OCI-LY7 (cell line): Measurements from ENCODE around the gene RAPGEF2. TPM values are rescaled to one million over a fixed set of nuclear protein-coding genes. Genes with fewer than 3 reads are reported as not detected.
"Not testable (repeated sequence)": the region's sequence is repeated elsewhere in the genome, so short reads cannot be mapped to it uniquely, and the experiment has no call there.

Experiments
- BruUV-seq: library from RNA; stranded (reverse); fragments of 400-500 nt; replicated peaks from 2 replicates; lab custom pipeline; 2021; lab: Mats Ljungman, UMichigan
- CTCF ChIA-PET: fragments of 300-600 bp; sonication (Branson Sonifier 250); formaldehyde crosslinking; loops from one replicate; lab custom pipeline; 2022; ENCODE audit warnings: antibody characterized with exemption; ENCODE audit not compliant: unreplicated experiment; lab: Charles Lee
- POLR2A ChIA-PET: fragments of 300-600 bp; sonication (Branson Sonifier 250); formaldehyde crosslinking; loops from one replicate; lab custom pipeline; 2022; ENCODE audit warnings: antibody characterized with exemption; lab: Charles Lee
- DNase-seq: peaks from one replicate; pipeline ENCODE4 v3.0.0-alpha.2; 2015; ENCODE audit warnings: low spot score
- H2AFZ ChIP-seq: fragments of 200-600 bp; sonication (generic), shearing (Covaris generic); 2 replicates; pipeline ENCODE4 v1.6.1; 2014; ENCODE audit warnings: mild to moderate bottlenecking, antibody characterized with exemption, low read length, moderate library complexity
- H3K27ac ChIP-seq: fragments of 200-600 bp; sonication (generic); 2 replicates; pipeline ENCODE4 v1.5.1; 2014; ENCODE audit warnings: mixed run types, low read depth, mild to moderate bottlenecking, moderate library complexity, low read length, inconsistent platforms; ENCODE audit not compliant: poor library complexity, severe bottlenecking
- H3K36me3 ChIP-seq: fragments of 200-600 bp; sonication (generic); 2 replicates; pipeline ENCODE4 v1.6.1; 2014; ENCODE audit warnings: mild to moderate bottlenecking, antibody characterized with exemption, low read length, moderate library complexity, mixed read lengths; ENCODE audit not compliant: insufficient read depth
- H3K4me1 ChIP-seq: fragments of 200-600 bp; sonication (generic); 2 replicates; pipeline ENCODE4 v1.5.1; 2014; ENCODE audit warnings: mild to moderate bottlenecking, low read length; ENCODE audit not compliant: insufficient read depth, poor library complexity, severe bottlenecking
- H3K4me2 ChIP-seq: fragments of 200-600 bp; sonication (generic); 2 replicates; pipeline ENCODE4 v1.6.1; 2014; ENCODE audit warnings: mild to moderate bottlenecking, low read length
- H3K4me3 ChIP-seq: fragments of 200-600 bp; sonication (generic); 2 replicates; pipeline ENCODE4 v1.5.1; 2014; ENCODE audit warnings: mild to moderate bottlenecking, low read depth, low read length; ENCODE audit not compliant: poor library complexity, severe bottlenecking
- H3K79me2 ChIP-seq: fragments of 200-600 bp; sonication (generic); 2 replicates; pipeline ENCODE4 v1.6.1; 2016; ENCODE audit warnings: low read depth, mild to moderate bottlenecking, low read length, moderate library complexity, mixed read lengths; ENCODE audit not compliant: insufficient read depth
- H3K9me2 ChIP-seq: fragments of 200-600 bp; sonication (generic); 2 replicates; pipeline ENCODE4 v1.6.1; 2016; ENCODE audit warnings: mild to moderate bottlenecking, low read length, mixed read lengths; ENCODE audit not compliant: insufficient read depth
- H3K9me3 ChIP-seq: fragments of 200-600 bp; sonication (generic); 2 replicates; pipeline ENCODE4 v1.6.1; 2014; ENCODE audit warnings: mild to moderate bottlenecking, mixed run types, low read length, mixed read lengths
- H4K20me1 ChIP-seq: fragments of 200-600 bp; sonication (generic); 2 replicates; pipeline ENCODE4 v1.6.1; 2014; ENCODE audit warnings: mild to moderate bottlenecking, antibody characterized with exemption, low read length, moderate library complexity, mixed read lengths; ENCODE audit not compliant: insufficient read depth
- EZH2phosphoT487 ChIP-seq: fragments of 200-600 bp; sonication (generic); IDR thresholded peaks from 2 replicates; pipeline ENCODE4 v1.6.1; 2018; ENCODE audit warnings: low read depth, borderline replicate concordance, mild to moderate bottlenecking, mixed run types, antibody characterized with exemption, low read length, moderate library complexity, mixed read lengths
- intact Hi-C: fragments of 100-400 bp; cut with micrococcal nuclease; formaldehyde crosslinking; loops from one replicate; pipeline ENCODE4 v1.10.0; 2022; ENCODE audit not compliant: unreplicated experiment
- total RNA-seq, 2 experiments: library from RNA; depleted of rRNA in 1 of 2; stranded (reverse); fragments of >200 nt in 1 of 2; shearing (Covaris generic) in 1 of 2; gene quantifications; 2 replicates each; pipeline ENCODE4 v1.2.3, GENCODE V29; 2014 to 2022
- TF ChIP-seq, protein P1 (sequence below): fragments of 200-600 bp; sonication (generic); conservative IDR thresholded peaks from 2 replicates; pipeline ENCODE4 v1.5.1; 2014; ENCODE audit warnings: mild to moderate bottlenecking, antibody characterized with exemption, low read length, moderate library complexity, mixed read lengths

The RAPGEF2 gene
- total RNA-seq, 2 experiments from 2014 or later = 4.6 to 6.5 TPM

- H3K27ac ChIP-seq = no peak overlapping the region
- no peaks in the 10 kb centered on the region for H3K79me2 ChIP-seq
- H3K4me2 ChIP-seq = no peak overlapping the region
- no peaks in the 10 kb centered on the region for H3K36me3 ChIP-seq
- H3K4me3 ChIP-seq = no peak overlapping the region
- no peak for DNase-seq
- TF ChIP-seq EZH2phosphoT487 = no peak
- TF ChIP-seq, protein P1, sequence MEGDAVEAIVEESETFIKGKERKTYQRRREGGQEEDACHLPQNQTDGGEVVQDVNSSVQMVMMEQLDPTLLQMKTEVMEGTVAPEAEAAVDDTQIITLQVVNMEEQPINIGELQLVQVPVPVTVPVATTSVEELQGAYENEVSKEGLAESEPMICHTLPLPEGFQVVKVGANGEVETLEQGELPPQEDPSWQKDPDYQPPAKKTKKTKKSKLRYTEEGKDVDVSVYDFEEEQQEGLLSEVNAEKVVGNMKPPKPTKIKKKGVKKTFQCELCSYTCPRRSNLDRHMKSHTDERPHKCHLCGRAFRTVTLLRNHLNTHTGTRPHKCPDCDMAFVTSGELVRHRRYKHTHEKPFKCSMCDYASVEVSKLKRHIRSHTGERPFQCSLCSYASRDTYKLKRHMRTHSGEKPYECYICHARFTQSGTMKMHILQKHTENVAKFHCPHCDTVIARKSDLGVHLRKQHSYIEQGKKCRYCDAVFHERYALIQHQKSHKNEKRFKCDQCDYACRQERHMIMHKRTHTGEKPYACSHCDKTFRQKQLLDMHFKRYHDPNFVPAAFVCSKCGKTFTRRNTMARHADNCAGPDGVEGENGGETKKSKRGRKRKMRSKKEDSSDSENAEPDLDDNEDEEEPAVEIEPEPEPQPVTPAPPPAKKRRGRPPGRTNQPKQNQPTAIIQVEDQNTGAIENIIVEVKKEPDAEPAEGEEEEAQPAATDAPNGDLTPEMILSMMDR = no peak
- no peaks in the 10 kb centered on the region for H3K9me3 ChIP-seq
- H3K4me1 ChIP-seq = no peaks in the 10 kb centered on the region
- intact Hi-C loops = no loop called here
- H2AFZ ChIP-seq = no peak overlapping the region
- no TSS peak for BruUV-seq
- POLR2A ChIA-PET = interaction anchor here (0.6 to 1.0 kb wide), 3 partner anchors 31 to 816 kb away, joined by 3 read pairs; no protein-coding TSS in a partner anchor
- no peaks in the 10 kb centered on the region for H4K20me1 ChIP-seq
- CTCF ChIA-PET = no interaction called here
- H3K9me2 ChIP-seq = no peaks in the 10 kb centered on the region
Measured at GRCh38 chr4:159065513-159066240, 37.2 kb upstream of the RAPGEF2 start.

DNA sequence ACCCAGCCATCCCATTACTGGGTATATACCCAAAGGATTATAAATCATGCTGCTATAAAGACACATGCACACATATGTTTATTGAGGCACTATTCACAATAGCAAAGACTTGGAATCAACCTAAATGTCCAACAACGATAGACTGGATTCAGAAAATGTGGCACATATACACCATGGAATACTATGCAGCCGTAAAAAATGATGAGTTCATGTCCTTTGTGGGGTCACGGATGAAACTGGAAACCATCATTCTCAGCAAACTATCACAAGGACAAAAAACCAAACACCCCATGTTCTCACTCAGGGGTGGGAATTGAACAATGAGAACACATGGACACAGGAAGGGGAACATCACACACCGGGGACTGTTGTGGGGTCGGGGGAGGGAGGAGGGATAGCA, 34.7 kb upstream of the RAPGEF2 start:
- H4K20me1 ChIP-seq, H3K4me3 ChIP-seq, H3K79me2 ChIP-seq, H2AFZ ChIP-seq, H3K27ac ChIP-seq, intact Hi-C loops, CTCF ChIA-PET, H3K9me2 ChIP-seq, H3K36me3 ChIP-seq, H3K9me3 ChIP-seq, DNase-seq, H3K4me2 ChIP-seq, H3K4me1 ChIP-seq, POLR2A ChIA-PET, BruUV-seq: not testable (repeated sequence)

- Histone ChIP-seq H3K79me2 (no peaks in the 10 kb centered on the region), H3K36me3 (no peaks in the 10 kb centered on the region), H3K9me3 (no peaks in the 10 kb centered on the region), H3K27ac (no peak overlapping the region), H2AFZ (no peak overlapping the region), H3K9me2 (no peaks in the 10 kb centered on the region), H3K4me1 (no peaks in the 10 kb centered on the region), H4K20me1 (no peaks in the 10 kb centered on the region), H3K4me3 (no peak overlapping the region), H3K4me2 (no peak overlapping the region)
- BruUV-seq = no TSS peak
- CTCF ChIA-PET = no interaction called here
- intact Hi-C loops = no loop called here
- POLR2A ChIA-PET = no interaction called here
- DNase-seq = no peak
- TF ChIP-seq EZH2phosphoT487 = no peak
- TF ChIP-seq, protein P1 = no peak
Measured at GRCh38 chr4:159069922-159070321, 33.0 kb upstream of the RAPGEF2 start.
